Measurements from ENCODE around the gene STMN3. TPM values are rescaled to one million over a fixed set of nuclear protein-coding genes. Genes with fewer than 3 reads are reported as not detected.

The STMN3 gene
- total and polyA plus RNA-seq, 10 of the 15 experiments (the other 5 are each of a cell fraction or from before 2014, with no cell fraction given): 0.09 to 3.6 (median 1.4) TPM; not detected in 1

GRCh38 chr20:63622096-63622495 lies 31.1 kb downstream of the STMN3 start (continued):
- TF ChIP-seq IRF3 (IDR thresholded peaks at IDR 0.05) (no peak), CREM (IDR thresholded peaks at IDR 0.05; ENCODE audit: low read depth) (no peak), ZBED1 (IDR thresholded peaks at IDR 0.05; ENCODE audit: borderline replicate concordance) (no peak)

GRCh38 chr20:63620991-63621390 lies 32.2 kb downstream of the STMN3 start:
- Histone ChIP-seq H3K4me2 (ENCODE audit: control insufficient read depth, insufficient read depth) (no peak overlapping the region), H2AFZ (ENCODE audit: control insufficient read depth, low read depth, low read length) (no peak overlapping the region), H3K36me3 (ENCODE audit: control insufficient read depth in 2 of 2, insufficient read depth in 2 of 2, low read length in 1 of 2) (peaks cover 12 to 13% of the 10 kb centered on the region in 2 experiments), H3K9ac (ENCODE audit: control insufficient read depth, insufficient read depth, low read length) (no peak overlapping the region), H3K4me1 (ENCODE audit: control insufficient read depth, insufficient read depth, low read length) (peaks cover 7% of the 10 kb centered on the region), H3K79me2 (ENCODE audit: control insufficient read depth, insufficient read depth, low read length) (peaks cover 37% of the 10 kb centered on the region), H3K4me3 (no peak overlapping the region), H4K20me1 (ENCODE audit: control insufficient read depth, insufficient read depth) (no peaks in the 10 kb centered on the region), H3K9me3 (replicated peaks; ENCODE audit: control insufficient read depth, insufficient read depth, low read length) (no peaks in the 10 kb centered on the region), H3K27me3 (replicated peaks in 1 of 2; ENCODE audit: control insufficient read depth in 2 of 2, insufficient read depth in 2 of 2, low read length in 1 of 2) (no peaks in the 10 kb centered on the region), H3K27ac (ENCODE audit: control insufficient read depth, insufficient read depth) (no peak overlapping the region)
- in situ Hi-C loops (cut with MboI) (no loop called here), intact Hi-C loops (cut with micrococcal nuclease; ENCODE audit: unreplicated experiment) (no loop called here)
- BruUV-seq (replicated peaks): no TSS peak
- no peak for DNase-seq (ENCODE audit: low read depth, low spot score)
- TF ChIP-seq RAD21 (IDR thresholded peaks at IDR 0.05; ENCODE audit: insufficient read depth, low read depth, low read length) (no peak), EGR1 (IDR thresholded peaks at IDR 0.05; ENCODE audit: borderline replicate concordance in 1 of 2, low read depth in 2 of 2, low read length in 2 of 2) (no peak), TARDBP (IDR thresholded peaks at IDR 0.05; ENCODE audit: borderline replicate concordance) (no peak), PAX8 (IDR thresholded peaks at IDR 0.05) (no peak)
- no peak for FAIRE-seq
- RAD21 ChIA-PET (ENCODE audit: unreplicated experiment): no interaction called here
- SMC1A ChIA-PET (ENCODE audit: uncharacterized antibody, unreplicated experiment): interaction anchor here (0.7 kb wide), 1 partner anchor 9 kb away, joined by 3 read pairs; no protein-coding TSS in a partner anchor
- POLR2A ChIA-PET: interaction anchor here (0.7 kb wide), 1 partner anchor 78 kb away, joined by 5 read pairs; no protein-coding TSS in a partner anchor
- no peak for ATAC-seq
- 77% methylated on average over 8 of the region's 8 CpGs for WGBS (ENCODE audit: insufficient coverage, insufficient replicate concordance, low lambda C conversion rate, missing lambda C conversion rate)
- CTCF ChIA-PET: interaction anchor here (1.0 kb wide), 1 partner anchor 21 kb away, joined by 3 read pairs; no protein-coding TSS in a partner anchor
